Vagina (tissue), 2 donors: ENCODE data around the gene ACADSB.

Experiments used
- CTCF ChIP-seq, 3 experiments: fragments of 450-650 bp in 2 of 3; fragments of 200-600 bp in 1 of 3; sonication (generic) in 1 of 3; IDR thresholded peaks; one replicate each; pipeline ENCODE4 v1.5.1; 2017 to 2019; ENCODE audit warnings: antibody characterized with exemption in 3 of 3, mild to moderate bottlenecking in 2 of 3, moderate library complexity in 2 of 3
- POLR2A ChIP-seq, 2 donors: fragments of 450-650 bp; IDR thresholded peaks; one replicate each; pipeline ENCODE4 v1.6.1; 2017; ENCODE audit warnings: antibody characterized with exemption in 2 of 2, mild to moderate bottlenecking in 2 of 2, moderate library complexity in 2 of 2

GRCh38 chr10:123083811-123084210 is 75.0 kb downstream of the ACADSB start:
- TF ChIP-seq CTCF (IDR thresholded peaks at IDR 0.05), result no peak
- TF ChIP-seq POLR2A (IDR thresholded peaks at IDR 0.05), result no peak
